Measurements from ENCODE around the gene PECR. TPM values are rescaled to one million over a fixed set of nuclear protein-coding genes. Genes with fewer than 3 reads are reported as not detected.

Gene PECR
- total and polyA plus RNA-seq, 9 of the 15 experiments (the other 6 are each of a cell fraction or from before 2014, with no cell fraction given): 1.1 to 10.3 (median 8.2) TPM

- H3K79me2 ChIP-seq (ENCODE audit: control insufficient read depth, insufficient read depth, low read length): no peaks in the 10 kb centered on the region
- CTCF ChIA-PET (ENCODE audit: low intra/inter-chr PET ratio): no interaction called here
- H3K4me1 ChIP-seq (replicated peaks in 1 of 2; ENCODE audit: control insufficient read depth in 2 of 2, insufficient read depth in 2 of 2, low read length in 2 of 2): no peaks in the 10 kb centered on the region; a peak in 1 of 5 replicates
- 29% methylated on average over 3 of the region's 3 CpGs for WGBS (ENCODE audit: insufficient coverage, low coverage, missing lambda C conversion rate)
- ATAC-seq: no peak
- no peak overlapping the region for H3K4me3 ChIP-seq
- H3K9ac ChIP-seq (ENCODE audit: insufficient read depth in 1 of 2, low read depth in 2 of 2, low read length in 2 of 2): no peak overlapping the region
- H4K20me1 ChIP-seq (replicated peaks; ENCODE audit: control insufficient read depth, insufficient read depth, low read length): no peaks in the 10 kb centered on the region
- H3K27ac ChIP-seq (ENCODE audit: extremely low read depth, low read depth, low read length): no peak overlapping the region
- POLR2A ChIA-PET: no interaction called here
- H3K4me2 ChIP-seq (ENCODE audit: insufficient read depth, low read length): no peak overlapping the region
- no peak for DNase-seq (ENCODE audit: extremely low read depth in 1 of 4, low spot score in 3 of 4)
- in situ Hi-C loops (cut with MboI) (loop anchor here (10.0 kb wide), 1 partner anchor 625 kb away; no protein-coding TSS in a partner anchor), intact Hi-C loops (cut with micrococcal nuclease) (no loop called here)
- FAIRE-seq: no peak
- no peaks in the 10 kb centered on the region for H3K27me3 ChIP-seq (ENCODE audit: control insufficient read depth in 2 of 2, insufficient read depth in 2 of 2, low read length in 2 of 2)
- peaks cover 3% of the 10 kb centered on the region for H3K9me1 ChIP-seq (ENCODE audit: control insufficient read depth, insufficient read depth, low read length)
- TF ChIP-seq EHMT2 (IDR thresholded peaks at IDR 0.05): no peak
- no peak for TF ChIP-seq ZBTB9 (CRISPR knock-in tag; IDR thresholded peaks at IDR 0.05)
- TF ChIP-seq ZNF695 (CRISPR knock-in tag; IDR thresholded peaks at IDR 0.05): no peak
- TF ChIP-seq LEF1 (IDR thresholded peaks at IDR 0.05): no peak
- TF ChIP-seq MBD2 (IDR thresholded peaks at IDR 0.05; ENCODE audit: borderline replicate concordance, low read depth): no peak
- TF ChIP-seq HINFP (tag; conservative IDR thresholded peaks at IDR 0.05; ENCODE audit: low read depth): no peak
- no peak for TF ChIP-seq NFIX (CRISPR knock-in tag; IDR thresholded peaks at IDR 0.05; ENCODE audit: low read depth)
- BruUV-seq (replicated peaks): no TSS peak
- H3K9me3 ChIP-seq (replicated peaks; ENCODE audit: control insufficient read depth, insufficient read depth, low read depth, low read length): no peaks in the 10 kb centered on the region
- H2AFZ ChIP-seq (ENCODE audit: low read depth, low read length): no peak overlapping the region
- H3K36me3 ChIP-seq (ENCODE audit: control insufficient read depth, insufficient read depth, low read length): no peaks in the 10 kb centered on the region
Measured at GRCh38 chr2:216039918-216040317, 41.7 kb downstream of the PECR start.
